Muscle of arm (tissue), 12 donors: ENCODE data around the gene PNPLA2. TPM values are rescaled to one million over a fixed set of nuclear protein-coding genes. Genes with fewer than 3 reads are reported as not detected.

Experiments
- DNase-seq: peaks from one replicate; pipeline ENCODE4 v3.0.0-alpha.2; 2013
- polyA plus RNA-seq, 12 donors: library from polyadenylated mRNA; unstranded; fragments of 120-200 nt; gene quantifications; one replicate each; pipeline ENCODE4 v1.2.1, GENCODE V29; 2013; ENCODE audit not compliant: insufficient read length in 12 of 12

PNPLA2 gene
- polyA plus RNA-seq, 12 donors = 19.5 to 40.3 (median 23.8) TPM; not detected in 1

GRCh38 chr11:856397-856796 is 37.7 kb downstream of the PNPLA2 start:
- DNase-seq = no peak

GRCh38 chr11:858053-858761 is 39.5 kb downstream of the PNPLA2 start:
- DNase-seq = no peak

- DNase-seq = no peak
Observed at GRCh38 chr11:858762-859339, 40.1 kb downstream of the PNPLA2 start.

- DNase-seq = peak; percentile 78
Observed at GRCh38 chr11:859394-860131, 40.8 kb downstream of the PNPLA2 start.

GRCh38 chr11:860234-861104 is 41.8 kb downstream of the PNPLA2 start:
- DNase-seq = no peak

GRCh38 chr11:861105-861479 is 42.4 kb downstream of the PNPLA2 start:
- no peak for DNase-seq

GRCh38 chr11:862081-862661 is 43.5 kb downstream of the PNPLA2 start:
- DNase-seq = no peak

- no peak for DNase-seq
Observed at GRCh38 chr11:862696-863022, 43.9 kb downstream of the PNPLA2 start.

- no peak for DNase-seq
Observed at GRCh38 chr11:863023-863909, 44.6 kb downstream of the PNPLA2 start.

- no peak for DNase-seq
Observed at GRCh38 chr11:863910-864827, 45.5 kb downstream of the PNPLA2 start.

- DNase-seq = no peak
Observed at GRCh38 chr11:864898-865297, 46.2 kb downstream of the PNPLA2 start.

GRCh38 chr11:865462-866430 is 47.0 kb downstream of the PNPLA2 start:
- no peak for DNase-seq

- no peak for DNase-seq
Observed at GRCh38 chr11:866481-866880, 47.8 kb downstream of the PNPLA2 start.

- no peak for DNase-seq
Observed at GRCh38 chr11:867856-868358, 49.2 kb downstream of the PNPLA2 start.

GRCh38 chr11:868394-868793 is 49.7 kb downstream of the PNPLA2 start:
- no peak for DNase-seq

GRCh38 chr11:868802-869201 is 50.1 kb downstream of the PNPLA2 start:
- no peak for DNase-seq

- no peak for DNase-seq
Observed at GRCh38 chr11:869399-870126, 50.8 kb downstream of the PNPLA2 start.

GRCh38 chr11:870127-870413 is 51.4 kb downstream of the PNPLA2 start:
- no peak for DNase-seq
